Left colon (tissue), 2 donors: Measurements from ENCODE around the gene BCL2. TPM values are rescaled to one million over a fixed set of nuclear protein-coding genes. Genes with fewer than 3 reads are reported as not detected.

ENCODE experiments used
- ATAC-seq: fragments of 200-7000 bp; cut with Tn5 transposase; one replicate; pipeline ENCODE4 v1.9.1; 2020; ENCODE audit warnings: mild to moderate bottlenecking, moderate library complexity
- DNase-seq, 2 donors: peaks; one replicate each; pipeline ENCODE4 v3.0.0-alpha.2; 2020
- intact Hi-C, 2 donors: fragments of 100-400 bp; cut with DNase I in 1 of 2; cut with micrococcal nuclease in 1 of 2; formaldehyde crosslinking; loops; one replicate each; pipeline versions ENCODE4 v1.11.2 to v1.14.0; 2022; cut with DNase I, micrococcal nuclease
- total RNA-seq, 2 donors: library from RNA; stranded (reverse); fragmentation: NEBNext Ultra II Directional; extraction: Animal tissue kit (Norgen Biotek cat#: 25700); gene quantifications; one replicate each; pipeline ENCODE4 v1.2.1, GENCODE V29; 2021
- donor health status: DM: no; HTN: no; CAD: no.
- donor health status: DM: yes; HTN: yes; CAD: no.

BCL2 gene
- total RNA-seq, 2 donors from 2014 or later: 16.6 to 19.3 TPM

DNA sequence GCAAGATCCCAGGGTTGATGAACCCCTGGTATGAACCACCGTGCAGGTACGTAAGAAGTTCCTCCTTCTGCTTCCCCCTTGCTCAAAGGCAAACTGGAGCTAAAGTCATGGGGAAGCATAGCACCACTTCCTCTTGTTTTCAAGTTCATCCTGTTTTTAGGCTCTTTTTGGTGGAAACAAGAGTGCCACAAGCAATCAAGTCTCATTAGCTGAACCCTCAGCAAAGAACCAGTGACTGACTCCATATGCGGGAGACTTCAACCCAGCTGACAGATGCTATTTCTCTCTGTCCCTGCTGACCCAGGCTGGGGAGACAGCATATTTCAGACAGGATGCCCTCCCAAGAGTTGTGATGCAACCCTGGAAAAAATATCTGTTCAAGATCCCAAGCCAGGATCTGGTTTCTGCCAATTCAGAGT is 47.7 kb downstream of the BCL2 start:
- intact Hi-C loops: no loop called here

DNA sequence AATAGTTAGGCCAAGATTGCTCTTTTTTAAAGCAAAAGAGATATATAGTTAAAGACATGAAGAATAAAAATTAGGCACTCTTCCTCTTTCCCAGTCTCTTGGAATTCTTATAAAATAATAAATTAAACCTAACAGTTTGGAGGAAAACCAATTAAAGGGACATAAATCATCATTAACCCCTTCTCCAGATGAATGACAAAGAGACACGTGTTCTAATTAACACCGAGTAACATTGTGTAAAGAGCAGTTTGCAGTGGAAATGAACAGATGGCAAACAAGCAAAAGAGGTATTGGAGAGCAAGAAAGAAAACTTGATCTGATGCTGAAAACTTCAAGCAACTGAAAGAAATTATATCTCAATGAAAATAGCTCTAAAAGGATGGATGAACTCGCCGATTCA is 48.4 kb downstream of the BCL2 start:
- ATAC-seq (no peak), DNase-seq (no peak)
- intact Hi-C loops: no loop called here

More for the DNA sequence above, 47.7 kb downstream of the BCL2 start:
- ATAC-seq (no peak), DNase-seq (no peak)

DNA sequence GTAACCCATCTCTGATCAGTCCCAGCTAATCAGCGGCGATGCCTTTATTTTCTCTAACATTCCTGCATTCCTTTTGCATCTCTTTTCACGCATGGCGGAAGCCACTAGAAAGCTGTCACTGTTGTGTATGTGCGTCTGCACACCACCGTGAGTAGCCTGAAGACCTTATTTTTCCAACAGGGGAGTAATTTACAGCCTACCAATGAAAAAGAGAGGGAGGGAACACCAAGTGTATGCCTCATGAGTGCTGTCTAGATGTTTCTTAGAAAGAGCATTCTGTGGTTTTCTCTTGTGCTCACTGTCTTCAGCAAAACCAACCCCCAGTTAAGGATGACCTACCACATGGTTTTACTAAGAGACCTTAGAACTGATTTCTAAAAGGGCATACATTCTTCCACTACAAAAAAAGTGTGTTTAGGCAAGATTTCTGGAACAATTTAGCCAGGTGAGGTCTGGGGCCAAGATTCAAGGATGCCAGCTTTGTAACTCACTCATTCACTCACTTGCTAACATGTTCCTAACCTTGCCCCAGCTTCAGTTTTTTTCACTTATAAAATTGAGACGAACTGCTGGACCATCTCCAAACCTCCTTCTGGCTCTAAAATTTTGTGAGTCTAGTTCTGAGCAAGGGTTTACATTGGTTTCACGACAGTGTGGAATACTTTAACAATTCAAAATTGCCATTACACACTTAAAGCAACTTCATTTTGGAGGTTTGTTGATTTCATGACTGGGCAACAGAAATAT is 51.4 kb downstream of the BCL2 start:
- intact Hi-C loops: no loop called here
- ATAC-seq (no peak), DNase-seq (no peak)

DNA sequence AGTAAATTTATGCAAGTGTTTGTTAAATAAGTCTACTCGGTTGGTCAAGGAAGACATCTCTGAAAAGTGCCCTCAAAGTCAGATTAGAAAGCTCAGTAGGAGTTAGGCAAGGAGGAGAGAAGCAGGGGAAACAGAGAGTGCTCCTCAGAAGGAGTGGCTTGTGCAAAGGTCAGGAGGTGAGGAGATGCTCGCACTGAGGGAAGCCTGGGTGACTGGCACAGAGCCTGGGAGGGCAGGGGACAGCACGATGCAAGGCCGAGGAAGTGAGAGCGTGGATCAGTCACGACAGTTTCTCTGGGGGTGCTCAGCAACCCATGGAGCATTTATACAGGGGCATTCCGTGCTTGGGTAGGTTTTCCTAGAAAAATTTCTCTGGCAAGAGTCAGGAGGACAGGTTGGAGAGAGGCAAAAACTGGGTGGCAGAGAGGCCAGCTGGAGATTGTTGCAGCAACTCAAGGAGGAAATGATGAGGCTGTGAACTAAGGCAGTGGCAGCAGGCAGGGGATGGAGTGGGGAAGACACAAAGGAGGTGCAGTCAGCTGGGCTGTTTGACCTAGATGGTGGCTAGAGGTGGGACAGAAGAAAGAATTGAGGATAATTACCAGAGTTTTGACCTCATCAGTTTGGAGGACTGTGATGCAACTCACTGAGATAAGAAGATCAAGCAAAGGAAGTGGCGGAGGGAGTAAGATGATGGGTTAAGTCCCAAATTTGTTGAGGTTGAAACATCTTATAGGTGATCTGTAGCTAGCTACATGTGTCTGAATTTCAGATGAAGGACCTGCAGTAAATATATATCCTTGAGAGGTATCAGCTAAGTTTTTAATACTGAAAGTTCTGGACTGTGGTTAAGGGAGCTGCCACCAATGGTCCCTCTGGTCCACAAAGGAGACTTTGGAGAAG is 52.4 kb downstream of the BCL2 start:
- ATAC-seq (peak; percentile 44), DNase-seq (no peak)
- intact Hi-C loops: no loop called here

GRCh38 chr18:63265326-63265725 is 54.2 kb downstream of the BCL2 start:
- ATAC-seq: peak; percentile 72
- intact Hi-C loops: no loop called here

DNA sequence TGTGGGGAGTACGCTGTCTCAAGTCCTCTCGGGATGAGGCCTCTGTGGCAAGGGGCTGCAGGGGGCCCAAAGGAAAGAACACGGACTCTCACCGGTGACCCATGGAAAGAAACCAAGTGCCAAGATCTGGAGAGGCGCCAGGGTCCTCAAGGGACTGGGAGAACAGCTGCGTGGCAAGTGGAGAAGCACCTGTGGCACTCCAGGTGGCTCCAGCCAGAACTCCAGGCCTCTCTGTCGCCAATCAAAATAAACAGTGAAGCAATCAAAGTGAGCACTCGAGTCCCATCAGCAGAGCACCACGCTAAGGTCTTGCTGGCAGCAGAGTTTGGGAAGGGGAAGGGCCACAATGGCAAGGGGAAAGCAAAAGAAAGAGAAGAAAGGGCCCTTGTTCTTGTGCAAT is 54.7 kb downstream of the BCL2 start:
- intact Hi-C loops: no loop called here
- DNase-seq (no peak), ATAC-seq (peak; percentile 51)

More at GRCh38 chr18:63265326-63265725, 54.2 kb downstream of the BCL2 start:
- no peak for DNase-seq

GRCh38 chr18:63263444-63263843 is 56.1 kb downstream of the BCL2 start:
- intact Hi-C loops: no loop called here
- ATAC-seq: no peak

DNA sequence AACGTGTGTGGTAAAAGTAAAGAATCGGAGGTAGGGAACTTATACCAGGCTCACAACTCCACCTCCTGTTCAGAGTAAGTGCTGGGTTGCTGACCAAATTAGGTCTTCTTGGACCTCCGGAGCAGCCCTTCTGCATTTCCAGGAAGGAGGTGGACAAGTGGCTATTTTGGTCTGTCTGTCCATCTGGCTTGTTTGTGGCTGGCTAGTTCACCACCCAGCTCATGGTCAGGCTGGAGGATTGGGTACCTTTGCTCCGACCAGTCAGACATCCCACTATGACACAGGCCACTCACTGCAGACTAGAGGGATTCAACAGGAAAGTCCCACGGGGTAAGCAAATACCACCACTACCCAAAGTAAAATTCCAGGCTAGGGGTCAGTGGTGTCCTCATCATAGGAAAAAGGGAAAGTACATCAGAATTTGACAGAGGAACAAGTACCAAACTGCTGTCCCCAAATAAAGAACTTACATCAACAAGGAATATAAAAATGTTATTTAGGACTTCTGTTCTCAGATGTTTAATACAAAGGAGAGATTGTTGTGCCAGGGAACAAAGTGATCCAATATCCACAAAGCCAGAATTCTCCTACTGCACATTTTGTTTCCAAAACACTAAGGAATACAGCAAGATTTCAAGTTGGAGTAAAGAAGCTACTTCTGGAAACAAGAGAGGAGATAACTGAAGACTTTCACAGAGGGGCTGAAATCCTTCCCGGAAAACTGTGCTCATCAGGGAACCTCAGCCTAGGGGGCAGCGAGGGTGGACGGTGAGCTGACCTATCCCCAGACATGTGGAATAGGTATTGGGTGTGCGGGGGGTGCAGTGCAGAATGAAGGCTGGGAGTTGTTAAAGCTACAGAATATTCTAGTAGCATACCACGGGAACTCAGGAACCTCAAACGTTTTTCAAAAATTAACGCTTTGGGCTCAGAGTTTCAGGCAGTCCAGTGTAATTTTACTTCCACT is 56.9 kb downstream of the BCL2 start:
- intact Hi-C loops: no loop called here
- no peak for DNase-seq
- ATAC-seq: no peak

More at GRCh38 chr18:63263444-63263843, 56.1 kb downstream of the BCL2 start:
- no peak for DNase-seq

DNA sequence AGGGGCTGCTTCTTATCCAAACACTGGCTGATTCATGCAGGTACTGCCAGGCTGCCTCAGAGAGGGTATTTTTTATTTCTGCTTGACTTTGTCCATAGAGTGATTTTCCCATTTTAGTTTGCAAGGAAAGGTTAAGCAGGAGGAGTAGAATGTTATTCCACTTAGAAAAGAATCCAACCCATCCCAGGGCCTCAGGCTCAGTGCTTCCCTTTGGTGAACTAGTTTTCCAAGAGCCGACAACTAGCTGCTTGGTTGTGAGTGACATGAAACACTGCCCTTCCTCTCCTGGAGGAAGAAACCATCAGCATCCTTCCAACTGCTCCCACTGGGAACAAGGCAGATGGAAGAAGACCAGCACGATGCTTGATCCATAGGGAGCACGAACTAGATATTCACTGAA is 58.5 kb downstream of the BCL2 start:
- DNase-seq (no peak), ATAC-seq (no peak)
- intact Hi-C loops: no loop called here

GRCh38 chr18:63260380-63260754 is 59.2 kb downstream of the BCL2 start:
- DNase-seq: no peak
- intact Hi-C loops: no loop called here
- no peak for ATAC-seq

DNA sequence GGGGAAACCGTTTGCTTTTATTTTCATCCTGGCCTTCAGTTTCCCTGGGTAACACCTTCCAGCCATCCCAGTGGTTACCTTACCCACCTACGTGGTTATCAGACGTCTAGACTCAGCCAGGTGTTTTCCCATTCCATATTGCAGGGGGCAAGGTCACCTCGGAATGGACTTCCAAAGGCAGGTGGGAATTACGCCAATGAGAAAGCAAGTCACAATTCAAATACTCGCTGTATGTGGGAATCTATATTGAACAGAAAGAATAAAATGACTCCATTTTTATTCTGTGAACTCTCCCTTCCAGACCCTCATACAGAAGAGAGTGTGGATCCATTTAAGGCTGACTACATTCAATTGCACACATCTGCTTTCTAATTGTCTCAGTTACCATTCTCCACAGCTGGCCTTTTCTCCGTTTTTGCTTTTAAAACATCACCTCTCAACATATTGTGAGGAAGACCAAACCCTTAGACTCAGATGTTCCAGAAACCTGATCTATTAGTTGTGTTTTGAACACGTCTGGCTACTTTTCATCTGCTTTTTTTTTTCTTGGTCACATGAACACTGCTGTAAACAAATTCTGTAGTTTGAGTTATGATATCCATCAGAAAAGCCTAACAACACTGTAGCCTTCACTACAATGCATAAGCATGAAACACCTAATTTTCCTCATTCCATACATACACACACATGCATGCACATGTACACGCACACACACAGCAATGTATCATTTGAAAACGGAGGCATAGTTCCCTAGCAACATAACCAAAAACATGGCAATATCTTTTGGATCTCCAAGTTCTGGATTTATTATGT is 59.8 kb downstream of the BCL2 start:
- intact Hi-C loops: no loop called here
- no peak for ATAC-seq
- DNase-seq: no peak

- DNase-seq: no peak
- intact Hi-C loops: no loop called here
- no peak for ATAC-seq
Observed at GRCh38 chr18:63258749-63259566, 60.6 kb downstream of the BCL2 start.

- no peak for ATAC-seq
- intact Hi-C loops: no loop called here
- no peak for DNase-seq
Observed at GRCh38 chr18:63257453-63257852, 62.1 kb downstream of the BCL2 start.

- DNase-seq (no peak), ATAC-seq (no peak)
- intact Hi-C loops: no loop called here
Observed at GRCh38 chr18:63255435-63255834, 64.1 kb downstream of the BCL2 start.

DNA sequence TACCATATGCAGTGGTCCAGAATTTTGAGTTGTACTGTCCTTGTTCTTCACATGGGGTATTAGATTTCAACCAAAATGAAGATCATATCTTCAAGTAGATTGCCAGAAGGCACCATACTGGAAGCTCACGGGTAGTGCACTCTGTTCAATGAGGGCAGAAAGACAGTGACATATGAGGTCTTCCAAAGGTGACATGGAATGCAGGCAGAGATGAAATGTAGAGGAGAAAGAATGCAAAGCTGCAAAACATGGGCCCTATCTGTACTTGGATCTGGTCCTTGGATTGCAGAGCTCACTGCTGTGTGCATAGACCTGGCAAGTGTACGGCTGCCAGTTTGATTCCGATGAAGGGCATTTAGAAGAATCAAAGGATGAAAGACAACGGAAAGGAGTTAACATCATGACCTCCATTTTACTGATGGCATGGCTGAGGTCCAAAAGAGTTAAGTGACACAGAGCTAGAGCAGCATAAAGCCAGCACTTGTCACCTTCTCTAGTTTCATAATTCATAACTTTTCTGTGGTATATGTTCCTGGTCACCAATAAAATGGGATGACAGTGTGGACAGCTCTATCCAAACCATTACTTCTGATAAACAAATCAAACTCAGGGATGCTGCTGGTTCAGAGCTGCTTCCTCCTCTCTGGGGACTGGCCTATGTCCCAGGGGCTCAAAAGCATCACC is 64.7 kb downstream of the BCL2 start:
- intact Hi-C loops: no loop called here
- ATAC-seq (no peak), DNase-seq (no peak)

GRCh38 chr18:63253428-63254372 is 65.9 kb downstream of the BCL2 start:
- peak; percentile 30 for ATAC-seq
- no peak for DNase-seq
- intact Hi-C loops: no loop called here
